ENCODE data around the gene EBF4.

The EBF4 gene

DNA sequence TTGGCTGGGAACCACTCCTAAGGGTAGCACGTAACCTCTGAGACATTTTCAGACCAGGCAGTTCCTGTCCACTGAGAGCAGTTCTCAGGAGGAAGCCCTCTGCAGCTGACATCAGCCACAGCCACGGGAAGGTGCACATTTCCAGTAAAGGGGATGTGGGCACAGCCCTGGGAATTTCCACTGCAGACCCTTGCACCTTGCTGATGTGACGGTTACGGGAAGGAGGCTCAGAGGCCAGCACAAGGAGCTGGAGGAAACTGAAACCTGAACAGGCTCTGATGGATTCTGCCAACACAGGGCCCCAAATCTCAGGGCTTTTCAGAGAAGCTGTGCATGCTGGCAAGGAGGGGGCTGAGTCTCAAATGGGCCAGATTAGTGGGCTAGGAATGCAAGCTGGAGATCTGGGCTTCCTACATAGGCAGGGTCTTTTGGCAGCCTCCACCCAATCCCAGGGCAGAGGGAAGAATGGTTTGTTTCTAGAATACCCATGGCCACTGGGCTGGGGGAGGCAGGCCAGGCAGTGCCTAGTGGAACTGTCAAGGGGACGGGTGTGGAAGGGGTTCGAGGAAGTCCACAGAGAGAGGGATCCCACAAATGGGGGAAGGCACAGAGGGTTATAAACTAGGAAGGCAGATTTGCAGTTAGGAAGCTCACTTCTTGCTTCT is 14.2 kb downstream of the EBF4 start:
- H3K4me2 ChIP-seq (ENCODE audit: low read length): no peak overlapping the region
- no peaks in the 10 kb centered on the region for H3K4me1 ChIP-seq (ENCODE audit: control insufficient read depth, low read length)
- H3F3A ChIP-seq (ENCODE audit: control insufficient read depth, insufficient read depth): no peaks in the 10 kb centered on the region
- H3K27ac ChIP-seq (ENCODE audit: low read depth, low read length): no peak overlapping the region
- H4K20me1 ChIP-seq (ENCODE audit: control insufficient read depth, insufficient read depth, low read depth, low read length): no peaks in the 10 kb centered on the region
- H3K9me2 ChIP-seq (replicated peaks; ENCODE audit: control insufficient read depth, low read length): no peaks in the 10 kb centered on the region
- no peaks in the 10 kb centered on the region for H3K79me2 ChIP-seq (ENCODE audit: control insufficient read depth, low read length)
- TF ChIP-seq EZH2phosphoT487 (IDR thresholded peaks at IDR 0.05; ENCODE audit: borderline replicate concordance, low read length): no peak
- TF ChIP-seq, protein P1, sequence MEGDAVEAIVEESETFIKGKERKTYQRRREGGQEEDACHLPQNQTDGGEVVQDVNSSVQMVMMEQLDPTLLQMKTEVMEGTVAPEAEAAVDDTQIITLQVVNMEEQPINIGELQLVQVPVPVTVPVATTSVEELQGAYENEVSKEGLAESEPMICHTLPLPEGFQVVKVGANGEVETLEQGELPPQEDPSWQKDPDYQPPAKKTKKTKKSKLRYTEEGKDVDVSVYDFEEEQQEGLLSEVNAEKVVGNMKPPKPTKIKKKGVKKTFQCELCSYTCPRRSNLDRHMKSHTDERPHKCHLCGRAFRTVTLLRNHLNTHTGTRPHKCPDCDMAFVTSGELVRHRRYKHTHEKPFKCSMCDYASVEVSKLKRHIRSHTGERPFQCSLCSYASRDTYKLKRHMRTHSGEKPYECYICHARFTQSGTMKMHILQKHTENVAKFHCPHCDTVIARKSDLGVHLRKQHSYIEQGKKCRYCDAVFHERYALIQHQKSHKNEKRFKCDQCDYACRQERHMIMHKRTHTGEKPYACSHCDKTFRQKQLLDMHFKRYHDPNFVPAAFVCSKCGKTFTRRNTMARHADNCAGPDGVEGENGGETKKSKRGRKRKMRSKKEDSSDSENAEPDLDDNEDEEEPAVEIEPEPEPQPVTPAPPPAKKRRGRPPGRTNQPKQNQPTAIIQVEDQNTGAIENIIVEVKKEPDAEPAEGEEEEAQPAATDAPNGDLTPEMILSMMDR (IDR thresholded peaks at IDR 0.05; ENCODE audit: low read depth, low read length, poor library complexity, severe bottlenecking): no peak
- H3K27me3 ChIP-seq (ENCODE audit: control insufficient read depth, low read length): peaks cover 32% of the 10 kb centered on the region
- H3K4me3 ChIP-seq (ENCODE audit: low read length): no peak overlapping the region
- no peaks in the 10 kb centered on the region for H3K36me3 ChIP-seq (ENCODE audit: control insufficient read depth, low read length)
- H3K9me3 ChIP-seq (ENCODE audit: control insufficient read depth, insufficient read depth, low read length): no peaks in the 10 kb centered on the region

DNA sequence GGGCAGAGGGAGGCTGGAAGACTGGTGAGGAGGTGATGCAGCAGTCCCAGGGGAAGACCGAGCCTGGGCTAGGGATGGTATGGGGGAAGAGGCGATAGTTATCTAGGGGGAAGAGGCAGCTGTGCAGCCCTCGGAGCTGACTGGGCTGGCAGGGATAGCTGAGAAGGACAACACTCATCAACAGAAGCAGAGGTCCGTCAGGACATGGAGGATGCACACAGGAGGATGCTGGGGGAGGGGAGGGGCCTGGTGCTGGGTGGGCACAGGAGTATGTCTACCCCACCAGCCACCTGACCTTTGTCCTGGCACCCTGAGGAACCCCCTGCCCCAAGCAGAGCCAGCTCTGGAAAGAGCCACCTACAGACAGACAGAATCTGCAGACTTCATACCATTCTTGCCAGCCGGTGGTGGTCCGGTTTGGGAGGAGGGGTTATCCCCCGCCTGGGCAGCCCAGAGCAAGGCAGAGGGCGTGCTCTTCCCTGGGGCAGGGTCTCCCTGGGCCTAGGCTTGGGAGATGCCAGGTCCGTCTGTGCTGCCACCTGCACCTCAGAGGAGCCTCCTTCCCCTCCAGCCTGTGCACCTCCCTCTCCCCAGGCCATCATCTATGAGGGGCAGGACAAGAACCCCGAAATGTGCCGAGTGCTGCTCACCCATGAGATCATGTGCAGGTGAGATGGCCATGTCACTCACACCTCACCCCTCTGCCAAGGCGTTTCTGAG is 14.9 kb downstream of the EBF4 start:
- no peaks in the 10 kb centered on the region for H4K20me1 ChIP-seq (ENCODE audit: control insufficient read depth, insufficient read depth, low read depth, low read length)
- no peaks in the 10 kb centered on the region for H3K9me2 ChIP-seq (replicated peaks; ENCODE audit: control insufficient read depth, low read length)
- H3K9me3 ChIP-seq (ENCODE audit: control insufficient read depth, insufficient read depth, low read length): no peaks in the 10 kb centered on the region

DNA sequence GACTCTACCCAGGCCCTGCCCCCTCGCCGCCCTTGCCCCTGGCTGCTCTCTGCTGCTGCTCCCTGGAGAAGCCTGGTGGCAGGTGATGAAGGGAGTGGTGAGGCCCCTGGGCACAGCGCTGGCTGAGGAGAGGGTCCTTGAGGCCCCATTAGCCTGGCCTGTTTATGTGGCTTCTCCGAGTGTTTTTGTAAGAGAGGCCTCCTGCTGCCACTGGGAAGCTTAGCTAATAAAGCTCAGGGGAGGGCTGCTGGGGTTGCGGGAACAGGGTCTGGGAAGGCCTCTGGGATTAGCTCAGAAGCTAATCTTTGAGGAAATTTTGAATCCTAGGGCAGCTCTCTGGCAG is 15.5 kb downstream of the EBF4 start:
- no peak overlapping the region for H3K27ac ChIP-seq (ENCODE audit: low read depth, low read length)
- no peaks in the 10 kb centered on the region for H3K4me1 ChIP-seq (ENCODE audit: control insufficient read depth, low read length)
- peaks cover 44% of the 10 kb centered on the region for H3K27me3 ChIP-seq (ENCODE audit: control insufficient read depth, low read length)
- H3K9me2 ChIP-seq (replicated peaks; ENCODE audit: control insufficient read depth, low read length): no peaks in the 10 kb centered on the region
- H3K4me3 ChIP-seq (ENCODE audit: low read length): no peak overlapping the region
- H3K79me2 ChIP-seq (ENCODE audit: control insufficient read depth, low read length): no peaks in the 10 kb centered on the region
- no peaks in the 10 kb centered on the region for H4K20me1 ChIP-seq (ENCODE audit: control insufficient read depth, insufficient read depth, low read depth, low read length)
- H3F3A ChIP-seq (ENCODE audit: control insufficient read depth, insufficient read depth): no peaks in the 10 kb centered on the region
- TF ChIP-seq, protein P1 (IDR thresholded peaks at IDR 0.05; ENCODE audit: low read depth, low read length, poor library complexity, severe bottlenecking): no peak
- no peak for TF ChIP-seq EZH2phosphoT487 (IDR thresholded peaks at IDR 0.05; ENCODE audit: borderline replicate concordance, low read length)
- no peaks in the 10 kb centered on the region for H3K36me3 ChIP-seq (ENCODE audit: control insufficient read depth, low read length)
- H3K4me2 ChIP-seq (ENCODE audit: low read length): no peak overlapping the region
- no peaks in the 10 kb centered on the region for H3K9me3 ChIP-seq (ENCODE audit: control insufficient read depth, insufficient read depth, low read length)

More for the DNA sequence above, 14.9 kb downstream of the EBF4 start:
- TF ChIP-seq EZH2phosphoT487 (IDR thresholded peaks at IDR 0.05; ENCODE audit: borderline replicate concordance, low read length): no peak
- TF ChIP-seq, protein P1 (IDR thresholded peaks at IDR 0.05; ENCODE audit: low read depth, low read length, poor library complexity, severe bottlenecking): no peak
- H3K4me1 ChIP-seq (ENCODE audit: control insufficient read depth, low read length): no peaks in the 10 kb centered on the region
- no peaks in the 10 kb centered on the region for H3K36me3 ChIP-seq (ENCODE audit: control insufficient read depth, low read length)
- no peaks in the 10 kb centered on the region for H3K79me2 ChIP-seq (ENCODE audit: control insufficient read depth, low read length)
- H3F3A ChIP-seq (ENCODE audit: control insufficient read depth, insufficient read depth): no peaks in the 10 kb centered on the region
- peaks cover 39% of the 10 kb centered on the region for H3K27me3 ChIP-seq (ENCODE audit: control insufficient read depth, low read length)
- H3K4me2 ChIP-seq (ENCODE audit: low read length): no peak overlapping the region
- H3K27ac ChIP-seq (ENCODE audit: low read depth, low read length): no peak overlapping the region
- no peak overlapping the region for H3K4me3 ChIP-seq (ENCODE audit: low read length)

All from DOHH2 (cell line).